ENCODE results near the gene CPNE1.

The CPNE1 gene

DNA sequence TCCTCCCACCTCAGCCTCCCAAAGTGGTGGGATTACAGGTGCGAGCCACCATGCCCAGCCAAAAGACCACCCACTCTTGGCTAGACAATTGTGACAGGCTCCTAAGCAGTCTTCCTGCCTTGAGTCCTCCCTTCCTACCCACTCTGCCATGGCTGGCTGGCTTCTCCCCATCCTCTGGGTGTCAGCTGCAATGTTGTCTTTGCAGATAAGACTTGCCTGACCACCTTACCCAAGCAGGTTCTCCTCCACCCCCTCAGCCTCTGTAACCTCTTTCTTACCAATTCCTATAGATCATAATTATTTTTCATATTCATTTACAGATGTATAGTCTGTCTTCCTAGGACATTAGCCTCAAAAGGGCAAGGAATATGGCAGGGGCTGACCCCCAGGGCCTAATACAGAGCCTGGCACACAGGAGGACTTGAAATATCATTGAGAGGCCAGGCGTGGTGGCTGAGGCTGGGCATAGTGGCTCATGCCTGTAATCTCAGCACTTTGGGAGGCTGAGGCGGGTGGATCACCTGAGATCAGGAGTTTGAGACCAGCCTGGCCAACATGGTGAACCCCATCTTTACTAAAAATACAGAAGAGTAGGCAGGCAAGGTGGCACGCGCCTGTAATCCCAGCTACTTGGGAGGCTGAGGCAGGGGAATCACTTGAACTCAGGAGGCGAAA lies 77.8 kb downstream of the CPNE1 start:
- Mint-ChIP-seq H3K27me3 (peaks cover 6% of the 10 kb centered on the region), H3K4me3 (no peak overlapping the region), H3K4me1 (no peaks in the 10 kb centered on the region), H3K27ac (no peak overlapping the region), H3K9me3 (no peaks in the 10 kb centered on the region)
- no peak for ATAC-seq
- DNase-seq: no peak

DNA sequence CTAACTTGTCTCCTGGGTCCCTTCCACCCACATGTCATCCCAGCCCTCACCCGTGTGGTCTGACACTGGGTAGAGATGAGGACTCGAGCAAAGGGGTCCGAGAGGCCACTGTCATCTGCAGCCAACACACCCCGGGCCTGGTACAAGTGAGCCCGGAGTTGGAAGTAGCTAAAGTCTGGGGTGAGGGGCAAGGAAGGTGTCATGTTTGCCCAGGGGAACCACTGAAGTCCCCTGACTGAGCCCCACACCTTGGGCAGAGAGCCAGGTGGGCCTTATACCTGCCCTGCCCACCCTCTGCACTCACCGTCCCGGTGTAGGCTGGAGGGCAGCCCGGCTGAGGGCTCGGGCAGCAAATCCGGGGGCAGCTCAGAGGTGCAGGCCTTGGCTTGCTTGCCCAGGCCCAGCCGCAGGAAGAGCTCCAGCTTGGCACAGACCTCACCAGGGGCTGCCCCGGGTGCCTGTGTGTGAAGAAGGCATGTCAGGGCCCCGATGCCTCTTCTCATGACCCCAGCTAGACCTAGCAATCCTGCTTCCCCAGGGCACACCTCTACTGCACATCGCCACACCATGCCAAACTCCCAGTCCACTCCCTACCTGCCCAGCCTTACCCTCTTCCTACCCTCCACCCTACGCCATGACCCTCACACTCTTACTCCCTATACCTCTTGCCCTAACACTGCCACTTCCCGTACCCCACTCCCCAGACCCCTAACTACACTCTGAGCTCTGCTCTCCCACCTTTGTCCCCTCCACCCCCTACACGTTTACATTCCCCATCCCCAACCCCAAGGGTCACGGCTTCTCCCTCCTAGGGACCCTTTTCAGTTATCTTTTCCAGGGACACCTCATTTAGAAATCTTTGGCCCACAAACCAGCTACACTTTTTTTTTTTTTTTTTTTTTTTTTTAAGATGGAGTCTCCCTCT lies 80.8 kb downstream of the CPNE1 start:
- ATAC-seq (peak; percentile 26), DNase-seq (no peak)
- Mint-ChIP-seq H3K4me1 (no peaks in the 10 kb centered on the region), H3K27ac (no peak overlapping the region), H3K9me3 (no peaks in the 10 kb centered on the region), H3K27me3 (peaks cover 6% of the 10 kb centered on the region), H3K4me3 (no peak overlapping the region)

DNA sequence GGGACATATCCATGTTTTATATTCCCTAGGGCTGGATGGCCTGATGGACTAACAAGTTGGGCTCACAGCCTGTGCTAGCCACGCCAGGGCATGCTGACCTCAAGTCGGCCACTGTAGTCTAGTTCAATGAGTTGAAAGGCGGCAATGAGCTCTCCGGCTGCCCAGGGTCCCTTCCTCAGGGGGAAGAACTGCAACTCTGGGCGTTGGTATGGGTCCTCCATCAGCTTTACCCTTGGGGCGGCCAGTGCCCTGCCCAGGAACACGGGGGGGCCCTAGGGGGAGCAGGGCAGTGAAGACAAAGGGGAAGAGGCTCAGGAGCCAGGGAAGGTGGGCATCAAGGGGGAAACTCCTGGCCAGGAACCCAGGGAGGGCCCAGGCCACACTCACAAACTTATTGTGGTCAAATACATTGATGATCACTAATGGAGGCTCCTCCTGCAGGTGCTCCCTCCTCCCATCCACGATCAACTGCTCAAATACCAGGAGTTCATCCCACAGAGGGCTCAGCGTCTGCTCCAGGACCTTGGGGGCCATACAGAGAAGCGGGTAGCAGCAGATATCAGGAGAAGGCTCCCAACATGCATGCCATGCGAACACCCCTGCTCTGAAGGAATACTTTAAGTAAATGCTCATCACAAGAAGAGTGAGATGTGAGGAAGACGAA lies 81.8 kb downstream of the CPNE1 start:
- Mint-ChIP-seq H3K27ac (no peak overlapping the region), H3K9me3 (no peaks in the 10 kb centered on the region), H3K4me1 (no peaks in the 10 kb centered on the region), H3K4me3 (no peak overlapping the region), H3K27me3 (peaks cover 6% of the 10 kb centered on the region)
- no peak for DNase-seq
- no peak for ATAC-seq

GRCh38 chr20:35582131-35582530 lies 82.6 kb downstream of the CPNE1 start:
- no peak for ATAC-seq
- Mint-ChIP-seq H3K4me3 (no peak overlapping the region), H3K9me3 (no peaks in the 10 kb centered on the region), H3K27ac (no peak overlapping the region), H3K4me1 (no peaks in the 10 kb centered on the region), H3K27me3 (peaks cover 6% of the 10 kb centered on the region)
- no peak for DNase-seq

DNA sequence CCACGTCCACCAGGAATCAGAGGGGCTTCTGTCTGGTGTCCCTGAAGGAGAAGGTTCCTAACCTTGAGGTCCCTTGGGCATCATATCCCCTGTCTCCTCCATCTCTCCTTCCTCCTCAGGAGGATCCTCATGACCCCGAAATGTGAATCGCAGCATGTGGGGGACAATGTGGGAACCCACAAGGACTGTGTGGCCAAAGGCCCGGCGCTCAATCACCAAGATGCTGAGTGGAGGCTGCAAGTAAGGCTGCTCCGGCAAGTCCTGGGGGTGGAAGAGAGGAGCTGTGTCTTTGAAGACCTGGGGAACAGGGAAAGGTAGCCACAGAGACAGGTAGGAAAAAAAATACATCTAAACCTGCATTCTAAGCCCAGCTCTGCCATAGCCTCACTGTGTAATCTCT lies 85.5 kb downstream of the CPNE1 start:
- H3K4me1 Mint-ChIP-seq: no peaks in the 10 kb centered on the region
- DNase-seq: no peak
- H3K27me3 Mint-ChIP-seq: no peaks in the 10 kb centered on the region
- no peak overlapping the region for H3K27ac Mint-ChIP-seq
- no peak overlapping the region for H3K4me3 Mint-ChIP-seq
- H3K9me3 Mint-ChIP-seq: peaks cover 0 to 1% of the 10 kb centered on the region in 2 donors
- ATAC-seq: no peak

GRCh38 chr20:35578469-35578868 lies 86.2 kb downstream of the CPNE1 start:
- H3K27me3 Mint-ChIP-seq: no peaks in the 10 kb centered on the region
- DNase-seq (no peak), ATAC-seq (no peak)
- H3K9me3 Mint-ChIP-seq: peaks cover 0 to 6% of the 10 kb centered on the region in 2 donors
- no peaks in the 10 kb centered on the region for H3K4me1 Mint-ChIP-seq
- H3K4me3 Mint-ChIP-seq: no peak overlapping the region
- no peak overlapping the region for H3K27ac Mint-ChIP-seq

DNA sequence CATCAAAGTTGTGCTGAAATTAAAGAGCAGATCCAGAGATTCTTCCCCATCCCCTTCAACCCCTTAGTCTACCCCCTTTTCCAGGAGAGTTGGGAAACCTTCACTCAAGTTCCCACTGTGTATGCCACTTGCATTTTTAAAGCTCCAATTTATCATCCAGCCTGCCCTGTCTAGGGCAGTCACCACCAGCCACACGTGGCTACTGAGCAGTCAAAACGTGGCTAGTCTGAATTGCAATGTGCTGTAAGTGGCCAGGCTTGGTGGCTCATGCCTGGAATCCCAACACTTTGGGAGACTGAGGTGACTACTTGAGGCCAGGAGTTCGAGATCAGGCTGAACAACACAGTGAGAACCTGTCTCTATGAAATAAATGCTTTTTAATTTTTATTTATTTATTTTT lies 87.9 kb downstream of the CPNE1 start:
- ATAC-seq: no peak
- Mint-ChIP-seq H3K9me3 (peaks cover 9 to 14% of the 10 kb centered on the region in 2 donors), H3K27me3 (no peaks in the 10 kb centered on the region), H3K4me3 (no peak overlapping the region), H3K4me1 (no peaks in the 10 kb centered on the region), H3K27ac (peak overlapping the region in 1 of 2 donors; percentile 78)
- no peak for DNase-seq
